Inferior parietal cortex (tissue), 1 donor: ENCODE data around the gene ACOX1.

ENCODE experiments used
- DNase-seq: peaks from one replicate; pipeline ENCODE4 v3.0.0-alpha.2; 2016; ENCODE audit errors: extremely low spot score

The ACOX1 gene

DNA sequence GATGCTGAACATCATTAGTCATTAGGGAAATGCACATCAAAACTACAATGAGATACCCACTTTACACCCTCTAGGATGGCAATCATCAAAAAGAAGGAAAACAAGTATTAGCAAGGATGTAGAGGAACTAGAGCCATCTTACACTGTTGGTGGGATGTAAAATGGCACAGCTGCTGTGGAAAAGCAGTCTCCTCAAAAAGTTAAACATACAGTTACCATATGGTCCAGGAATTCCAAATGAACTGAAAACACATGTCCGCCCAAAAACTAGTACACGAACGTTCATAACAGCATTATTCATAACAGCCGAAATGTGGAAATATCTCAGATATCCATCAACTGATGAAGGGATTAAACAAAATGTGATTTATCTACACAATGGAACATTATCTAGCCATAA is 45.2 kb downstream of the ACOX1 start:
- no peak for DNase-seq

DNA sequence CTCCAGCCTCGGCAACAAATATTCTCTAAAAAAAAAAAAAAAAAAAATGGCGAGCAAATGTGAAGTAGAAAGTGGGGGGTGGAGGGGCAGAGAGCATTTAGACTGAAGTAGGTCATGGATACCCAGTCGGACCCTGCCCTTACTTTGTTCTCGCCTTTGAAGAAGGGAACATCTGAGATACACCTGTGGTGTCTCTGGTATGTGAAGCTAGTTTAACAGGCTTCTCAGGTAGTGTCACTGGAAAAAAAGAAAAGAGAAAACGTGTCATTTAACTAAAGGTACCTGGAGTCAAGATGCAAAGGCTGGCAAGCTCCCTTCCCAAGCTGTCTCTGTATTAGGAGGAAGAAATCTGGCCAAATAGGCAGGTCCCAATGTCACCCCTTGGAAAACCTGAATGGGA is 46.1 kb downstream of the ACOX1 start:
- DNase-seq = no peak

DNA sequence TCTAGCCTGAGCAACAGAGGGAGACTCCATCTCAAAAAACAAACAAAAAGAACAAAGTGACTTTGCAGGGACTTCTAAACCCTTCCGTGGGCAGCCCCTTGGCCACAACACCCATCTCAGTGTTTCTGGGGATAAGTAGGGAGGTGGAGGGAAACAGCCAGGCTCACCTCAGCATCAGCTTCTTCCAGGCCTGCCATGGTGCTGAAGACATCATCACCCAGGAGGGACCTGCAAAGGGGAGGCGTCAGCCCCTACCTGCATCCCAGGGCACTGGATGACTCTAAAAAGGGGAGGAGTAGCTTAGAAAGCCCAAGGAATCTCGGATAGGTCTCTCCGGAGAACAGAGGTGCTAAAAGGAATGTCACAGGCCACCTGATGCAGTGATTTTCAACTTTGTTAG is 47.9 kb downstream of the ACOX1 start:
- DNase-seq = no peak

- DNase-seq = no peak
Observed at GRCh38 chr17:75927286-75927922, 51.6 kb downstream of the ACOX1 start.

- DNase-seq = no peak
Observed at GRCh38 chr17:75926456-75926855, 52.5 kb downstream of the ACOX1 start.

GRCh38 chr17:75925912-75926311 is 53.1 kb downstream of the ACOX1 start:
- DNase-seq = no peak

- no peak for DNase-seq
Observed at GRCh38 chr17:75925103-75925502, 53.9 kb downstream of the ACOX1 start.

DNA sequence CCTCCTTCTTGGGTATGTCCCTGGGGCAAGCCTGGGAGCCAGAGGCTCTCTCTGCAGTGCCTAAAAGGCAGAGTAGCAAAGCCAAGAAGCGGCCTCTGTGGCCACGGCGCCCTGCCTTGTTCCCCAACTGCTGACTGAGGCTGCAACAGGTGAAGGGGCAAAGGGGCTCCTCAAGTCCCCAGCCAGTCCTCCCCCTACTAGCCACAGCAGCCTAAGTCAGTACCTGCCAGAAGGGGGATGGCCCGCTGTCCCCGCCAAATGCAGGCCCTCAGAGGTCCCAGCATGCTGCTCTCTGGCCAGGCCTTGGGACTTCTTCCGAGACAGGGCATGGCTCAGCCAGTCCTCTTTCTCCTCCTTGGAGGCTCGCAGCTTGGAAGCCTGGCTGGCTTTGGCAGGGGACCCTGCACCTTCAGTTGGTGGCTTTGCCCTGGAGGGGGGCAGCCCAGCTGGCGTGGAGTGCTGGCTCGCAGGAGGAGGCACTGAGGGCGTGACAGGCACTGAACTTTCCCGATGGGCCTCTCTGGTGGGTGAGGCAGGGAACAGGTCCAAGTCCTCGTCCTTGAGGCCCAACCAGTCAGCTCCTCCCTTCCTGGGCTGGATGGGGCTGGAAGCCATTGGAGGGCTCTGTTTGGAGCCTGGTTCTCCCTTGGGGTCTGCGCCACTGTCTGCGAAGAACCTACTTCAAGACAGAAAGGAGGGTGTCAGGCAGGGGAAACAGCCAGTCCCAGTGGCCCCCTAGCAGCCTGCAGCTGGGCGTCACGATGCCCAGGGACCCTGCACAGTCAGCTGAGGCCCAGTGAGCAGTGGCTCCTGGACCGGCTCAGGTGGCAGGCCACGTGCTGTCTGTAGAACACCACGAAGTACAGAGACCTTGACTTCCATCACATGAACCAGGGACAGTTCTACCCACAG is 55.7 kb downstream of the ACOX1 start:
- no peak for DNase-seq

- no peak for DNase-seq
Observed at GRCh38 chr17:75922173-75922961, 56.6 kb downstream of the ACOX1 start.

- no peak for DNase-seq
Observed at GRCh38 chr17:75921596-75921995, 57.4 kb downstream of the ACOX1 start.

DNA sequence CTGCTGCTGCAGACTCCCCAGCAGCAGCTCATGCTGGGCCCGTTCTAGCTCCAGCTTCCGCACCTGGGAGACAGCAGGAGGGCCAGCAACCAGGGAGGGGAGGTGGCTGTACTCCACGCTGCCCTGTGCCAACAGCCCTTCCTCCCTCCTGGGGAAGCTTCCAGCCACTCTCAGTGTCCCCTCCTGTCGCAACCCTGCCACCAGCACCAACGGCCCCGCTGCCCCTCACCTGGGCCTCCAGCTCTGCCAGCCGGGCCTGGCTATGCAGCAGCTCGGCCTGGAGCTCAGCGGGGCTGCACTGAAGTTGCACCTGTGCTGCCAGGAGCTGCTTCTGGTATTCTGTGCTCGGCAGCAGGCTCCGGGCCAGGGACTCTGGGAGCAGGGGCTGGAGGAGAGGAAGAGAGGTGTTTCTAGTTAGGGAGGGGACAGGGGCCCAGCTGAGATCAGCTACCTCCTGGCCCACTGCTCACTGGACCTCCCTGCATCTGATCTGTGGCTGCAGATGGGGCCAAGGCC is 58.9 kb downstream of the ACOX1 start:
- DNase-seq = no peak

GRCh38 chr17:75919611-75920010 is 59.4 kb downstream of the ACOX1 start:
- DNase-seq = no peak

- no peak for DNase-seq
Observed at GRCh38 chr17:75917917-75918445, 61.0 kb downstream of the ACOX1 start.

DNA sequence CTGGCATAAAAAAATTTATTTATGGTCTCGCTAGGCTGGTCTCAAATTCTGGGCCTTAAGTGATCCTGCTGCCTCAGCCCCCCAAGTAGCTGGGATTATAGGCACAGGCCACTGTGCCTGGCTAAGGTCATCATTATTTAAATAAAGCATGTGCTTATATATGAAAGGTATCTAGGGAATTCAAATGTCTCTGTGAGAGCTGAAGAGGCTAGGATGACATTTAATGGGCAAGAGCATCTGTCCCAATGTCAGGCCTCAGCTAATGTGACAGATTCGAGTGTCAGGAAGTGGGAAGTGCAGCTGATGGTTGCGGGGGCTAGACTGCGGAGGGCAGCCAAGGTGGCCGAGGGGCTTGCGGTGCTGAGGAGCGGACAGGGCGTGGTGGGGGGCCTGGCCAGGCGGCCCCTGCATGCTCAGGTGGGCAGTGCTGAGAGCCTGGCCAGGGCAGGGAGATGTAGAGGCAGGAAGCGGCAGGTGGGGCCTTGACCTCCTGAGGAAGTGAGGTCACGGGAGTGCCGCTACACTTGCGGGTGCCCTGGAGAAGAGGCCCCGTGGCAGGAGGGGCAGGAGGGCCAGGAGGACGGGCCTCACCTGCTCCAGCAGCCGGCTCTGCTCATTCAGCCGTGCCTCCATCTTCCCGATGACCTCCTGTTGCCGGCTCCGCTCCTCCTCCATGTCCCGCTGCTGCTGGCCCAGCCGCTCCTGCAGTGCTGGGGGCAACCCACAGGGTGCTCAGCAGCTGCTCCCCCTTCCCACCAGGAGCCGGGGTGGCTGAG is 61.6 kb downstream of the ACOX1 start:
- no peak for DNase-seq

GRCh38 chr17:75915268-75915667 is 63.7 kb downstream of the ACOX1 start:
- no peak for DNase-seq

- DNase-seq = no peak
Observed at GRCh38 chr17:75914643-75915267, 64.2 kb downstream of the ACOX1 start.

- DNase-seq = no peak
Observed at GRCh38 chr17:75913537-75914210, 65.3 kb downstream of the ACOX1 start.

DNA sequence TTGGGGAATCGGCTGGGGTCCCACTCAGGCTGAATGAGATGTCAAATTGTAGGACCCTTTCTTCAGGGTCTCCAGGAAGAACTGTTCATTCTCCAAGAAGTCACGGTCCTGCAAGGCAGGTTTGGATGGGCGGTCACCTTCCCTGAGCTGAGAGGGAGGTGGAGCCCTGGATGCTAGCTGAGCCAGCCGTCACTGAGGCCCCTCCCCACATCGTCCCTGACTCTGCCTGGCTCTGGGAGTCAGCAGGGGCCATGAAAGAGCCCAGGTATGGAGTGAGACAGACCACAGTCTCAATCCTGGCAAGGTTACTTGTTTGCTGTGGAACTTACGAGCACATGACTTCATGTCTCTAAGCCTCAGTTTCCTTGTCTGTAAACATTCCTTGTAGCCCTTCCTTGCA is 68.3 kb downstream of the ACOX1 start:
- DNase-seq = no peak

DNA sequence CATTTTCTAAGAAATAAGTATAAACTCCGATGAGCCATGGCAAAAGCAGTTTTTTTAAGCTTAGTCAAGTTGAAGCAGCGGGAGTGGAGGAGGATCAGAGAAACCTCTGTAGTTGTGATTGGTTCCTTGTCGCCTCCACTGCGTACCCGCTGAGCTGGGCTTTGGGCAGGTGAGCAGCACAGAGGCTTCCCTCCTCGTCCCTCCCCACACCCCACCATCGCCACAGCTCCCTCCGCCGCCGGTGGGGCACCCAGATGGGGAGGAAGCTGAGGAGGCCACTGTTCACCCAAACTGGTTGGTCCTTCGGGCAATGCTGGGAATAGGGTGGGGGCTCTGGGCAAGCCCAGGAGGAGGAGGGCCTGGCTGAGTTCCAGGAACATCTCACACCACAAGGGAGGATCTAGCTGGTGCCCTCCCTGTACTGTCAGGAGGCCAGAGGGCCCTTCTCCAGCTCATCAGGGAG is 69.1 kb downstream of the ACOX1 start:
- no peak for DNase-seq
